ENCODE results near the gene MOV10L1. TPM values are rescaled to one million over a fixed set of nuclear protein-coding genes. Genes with fewer than 3 reads are reported as not detected.
"Not testable (repeated sequence)": the region's sequence is repeated elsewhere in the genome, so short reads cannot be mapped to it uniquely, and the experiment has no call there.

MOV10L1 gene
- total RNA-seq, 1 donor from 2014 or later, result 0.78 TPM

DNA sequence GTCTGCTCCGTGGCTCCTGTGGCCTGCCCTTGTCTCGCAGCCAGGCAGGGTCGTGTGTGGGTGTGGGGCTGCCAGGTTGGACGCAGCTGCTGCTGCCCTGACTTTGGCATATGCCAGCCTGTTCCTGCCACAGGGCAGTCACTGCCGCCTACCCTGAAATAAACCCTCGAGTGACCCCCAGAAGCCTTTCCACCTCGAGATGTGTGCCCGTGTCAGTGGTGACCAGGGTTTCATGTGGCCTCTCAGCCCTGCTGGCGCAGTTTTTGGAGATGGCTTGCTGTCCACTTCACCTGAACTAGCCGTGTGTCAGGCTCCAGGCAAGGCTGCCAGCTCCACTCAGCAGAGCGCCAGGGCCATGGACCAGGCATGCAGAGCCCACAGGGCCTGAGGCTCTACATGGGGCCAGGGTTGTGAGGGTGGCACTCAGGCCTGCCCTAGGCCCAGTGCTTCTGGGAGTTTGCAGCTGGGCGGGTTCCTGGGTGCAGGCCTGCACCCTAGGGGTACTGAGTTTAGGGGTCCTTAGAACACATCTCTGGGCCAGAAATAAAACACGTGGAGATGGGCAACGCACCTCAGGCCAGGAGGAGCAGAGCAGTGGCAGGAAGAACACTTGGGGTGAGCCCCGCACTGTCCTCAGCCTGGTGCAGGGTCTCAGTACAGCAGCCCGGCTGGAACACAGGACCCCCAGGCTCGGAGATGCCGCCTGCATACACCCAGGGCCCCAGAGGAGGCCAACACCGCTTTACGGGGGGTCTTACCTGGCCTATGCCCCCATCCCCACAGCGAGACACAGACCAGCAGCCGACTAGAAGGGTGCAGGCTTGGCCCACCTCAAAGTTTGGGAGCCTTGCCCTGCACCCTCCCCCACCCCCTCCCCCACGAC, 71.9 kb downstream of the MOV10L1 start:
- no peak for DNase-seq

GRCh38 chr22:50162391-50162956, 72.7 kb downstream of the MOV10L1 start:
- DNase-seq, result no peak

GRCh38 chr22:50165436-50166123, 75.8 kb downstream of the MOV10L1 start:
- DNase-seq, result no peak

DNA sequence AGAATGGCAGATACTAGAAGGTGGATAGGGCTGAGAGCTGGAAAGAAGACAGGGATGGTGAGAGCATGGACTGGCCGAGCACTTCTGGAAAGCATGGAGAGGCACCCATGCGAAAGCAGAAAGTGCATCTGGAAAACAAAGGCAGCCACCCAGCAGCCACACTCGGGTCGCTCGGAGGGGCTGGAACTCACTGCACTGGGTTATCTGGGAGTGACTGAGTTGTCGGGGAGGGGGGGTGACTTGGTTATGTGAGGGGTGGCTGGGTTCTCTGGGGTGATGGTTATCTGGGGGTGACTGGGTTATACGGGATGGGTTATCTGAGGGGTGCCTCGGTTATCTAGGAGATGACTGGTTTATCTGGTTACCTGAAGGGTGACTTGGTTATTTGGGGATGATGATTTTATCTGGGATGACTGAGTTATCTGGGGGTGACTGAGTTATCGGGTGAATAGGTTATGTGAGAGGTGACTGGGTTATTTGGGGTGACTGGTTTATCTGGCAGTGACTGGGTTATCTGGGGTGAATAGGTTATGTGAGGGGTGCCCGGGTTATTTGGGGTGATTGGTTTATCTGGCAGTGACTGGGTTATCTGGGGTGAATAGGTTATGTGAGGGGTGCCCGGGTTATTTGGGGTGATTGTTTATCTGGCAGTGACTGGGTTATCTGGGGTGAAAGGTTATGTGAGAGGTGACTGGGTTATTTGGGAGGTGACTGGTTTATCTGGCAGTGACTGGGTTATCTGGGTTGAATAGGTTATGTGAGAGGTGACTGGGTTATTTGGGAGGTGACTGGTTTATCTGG, 78.1 kb downstream of the MOV10L1 start:
- no peak for DNase-seq

- not testable (repeated sequence) for DNase-seq
These were observed 78.8 kb downstream of the MOV10L1 start for GRCh38 chr22:50168490-50169180.

DNA sequence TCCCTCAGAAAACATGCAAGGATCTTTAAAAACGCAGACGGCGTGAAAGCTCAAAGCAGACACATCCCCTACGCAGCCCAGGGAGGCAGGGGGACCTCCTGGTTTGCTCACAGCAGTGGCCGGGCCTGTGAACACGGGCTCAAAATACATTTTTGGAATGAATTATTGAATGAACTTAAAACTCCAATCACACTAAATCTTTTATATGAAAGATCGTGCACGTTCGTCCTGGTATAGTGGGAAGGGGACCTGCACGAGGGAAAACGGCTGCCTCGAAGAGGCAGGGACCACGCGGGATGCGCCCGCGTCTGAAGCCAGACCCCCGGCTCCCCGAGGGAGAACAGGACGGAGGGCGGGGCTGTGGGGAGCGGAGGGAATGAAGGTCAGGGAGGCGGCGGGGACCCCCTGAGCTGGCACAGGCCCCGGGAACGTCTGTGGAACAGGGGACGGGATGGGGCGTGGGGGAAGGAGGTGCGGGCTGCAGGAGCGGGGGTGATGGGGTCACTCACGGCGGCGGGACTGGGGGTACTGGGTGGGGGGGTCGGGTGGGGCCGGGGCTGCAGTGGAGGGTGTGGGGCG, 79.5 kb downstream of the MOV10L1 start:
- no peak for DNase-seq

GRCh38 chr22:50169774-50170341, 80.1 kb downstream of the MOV10L1 start:
- DNase-seq, result no peak

- no peak for DNase-seq
These were observed 80.9 kb downstream of the MOV10L1 start, which contains the start of gene PANX2 for GRCh38 chr22:50170453-50171318. Gene PANX2 (plus strand): TSS chr22:50170731. CDS start chr22:50170731, 0 bp downstream.

GRCh38 chr22:50171319-50171964, 81.6 kb downstream of the MOV10L1 start:
- no peak for DNase-seq

DNA sequence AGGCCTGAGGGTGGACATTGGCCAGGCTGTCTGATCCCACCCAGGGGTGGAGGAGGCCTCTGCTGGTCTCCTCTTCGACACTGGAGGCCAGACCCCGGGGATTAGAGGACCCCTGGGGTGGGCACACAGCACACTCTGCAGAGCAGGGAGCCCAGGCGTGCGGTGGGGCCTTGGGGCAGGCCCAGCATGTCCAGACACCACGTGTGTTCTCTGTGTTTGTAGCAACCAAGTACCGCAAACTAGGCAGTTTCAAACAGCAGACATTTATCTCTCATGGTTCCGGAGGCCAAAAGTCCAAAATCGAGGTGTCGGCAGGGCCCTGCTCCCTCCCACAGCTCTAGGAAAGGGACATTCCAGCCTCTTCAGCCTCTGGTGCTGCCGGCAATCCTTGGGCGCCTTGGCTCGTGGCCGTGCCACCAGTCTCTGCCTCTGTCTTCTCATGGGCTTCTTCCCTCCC, 82.2 kb downstream of the MOV10L1 start:
- no peak for DNase-seq

GRCh38 chr22:50173311-50173982, 83.6 kb downstream of the MOV10L1 start:
- no peak for DNase-seq

GRCh38 chr22:50173983-50174355, 84.2 kb downstream of the MOV10L1 start:
- no peak for DNase-seq

DNA sequence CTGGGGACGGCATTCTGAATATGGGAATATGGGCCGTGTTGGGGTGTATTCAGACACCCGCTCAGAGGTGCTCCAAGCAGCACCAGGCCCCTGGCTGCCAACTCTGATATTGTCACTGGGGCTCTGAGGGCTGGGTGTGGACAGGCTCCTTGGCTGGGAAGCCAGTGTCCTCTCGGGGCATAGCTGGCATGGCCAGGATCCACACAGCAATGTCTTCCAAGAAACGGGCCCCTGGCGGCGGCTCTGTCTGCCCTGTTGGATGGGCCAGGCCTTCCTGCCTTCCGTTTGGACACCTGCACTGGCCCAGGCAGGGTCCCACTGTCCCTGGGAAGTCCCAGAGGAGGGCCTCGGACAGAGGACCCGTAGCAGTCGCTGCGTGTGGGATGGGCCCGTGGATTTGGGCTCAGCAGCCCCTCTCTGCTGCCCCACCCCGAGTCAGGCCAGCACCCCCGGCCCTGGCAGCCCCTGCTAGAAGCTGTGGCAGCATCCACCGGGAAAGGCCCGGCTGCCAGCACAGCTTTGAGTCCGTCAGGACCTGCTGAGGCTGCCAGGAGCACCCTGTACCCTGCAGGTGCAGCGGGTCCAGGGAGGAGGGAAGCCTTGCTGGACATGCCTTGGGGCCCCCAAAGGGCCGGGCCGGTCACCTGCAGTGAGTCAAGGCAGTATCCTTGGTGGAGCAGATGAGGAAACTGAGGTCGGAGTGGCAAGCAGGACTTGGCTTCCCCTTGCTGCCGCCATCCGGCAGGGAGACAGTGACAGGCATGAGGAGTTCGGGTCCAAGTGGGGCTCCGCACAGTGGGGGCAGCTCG, 84.8 kb downstream of the MOV10L1 start:
- DNase-seq, result no peak

DNA sequence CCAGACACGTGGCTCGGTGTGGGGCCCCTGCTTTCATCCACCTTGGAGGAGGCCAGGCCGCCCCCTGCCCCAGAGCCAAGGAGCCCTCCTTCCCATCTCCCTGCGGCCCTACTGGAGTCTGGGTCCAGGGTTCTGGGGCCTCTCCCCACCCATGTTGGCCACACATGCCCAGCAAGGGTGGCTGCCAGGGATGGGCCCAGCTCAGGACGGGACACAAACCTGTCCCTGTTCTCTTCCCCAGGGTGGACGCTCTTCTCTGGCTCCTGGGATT, 85.3 kb downstream of the MOV10L1 start:
- no peak for DNase-seq

DNA sequence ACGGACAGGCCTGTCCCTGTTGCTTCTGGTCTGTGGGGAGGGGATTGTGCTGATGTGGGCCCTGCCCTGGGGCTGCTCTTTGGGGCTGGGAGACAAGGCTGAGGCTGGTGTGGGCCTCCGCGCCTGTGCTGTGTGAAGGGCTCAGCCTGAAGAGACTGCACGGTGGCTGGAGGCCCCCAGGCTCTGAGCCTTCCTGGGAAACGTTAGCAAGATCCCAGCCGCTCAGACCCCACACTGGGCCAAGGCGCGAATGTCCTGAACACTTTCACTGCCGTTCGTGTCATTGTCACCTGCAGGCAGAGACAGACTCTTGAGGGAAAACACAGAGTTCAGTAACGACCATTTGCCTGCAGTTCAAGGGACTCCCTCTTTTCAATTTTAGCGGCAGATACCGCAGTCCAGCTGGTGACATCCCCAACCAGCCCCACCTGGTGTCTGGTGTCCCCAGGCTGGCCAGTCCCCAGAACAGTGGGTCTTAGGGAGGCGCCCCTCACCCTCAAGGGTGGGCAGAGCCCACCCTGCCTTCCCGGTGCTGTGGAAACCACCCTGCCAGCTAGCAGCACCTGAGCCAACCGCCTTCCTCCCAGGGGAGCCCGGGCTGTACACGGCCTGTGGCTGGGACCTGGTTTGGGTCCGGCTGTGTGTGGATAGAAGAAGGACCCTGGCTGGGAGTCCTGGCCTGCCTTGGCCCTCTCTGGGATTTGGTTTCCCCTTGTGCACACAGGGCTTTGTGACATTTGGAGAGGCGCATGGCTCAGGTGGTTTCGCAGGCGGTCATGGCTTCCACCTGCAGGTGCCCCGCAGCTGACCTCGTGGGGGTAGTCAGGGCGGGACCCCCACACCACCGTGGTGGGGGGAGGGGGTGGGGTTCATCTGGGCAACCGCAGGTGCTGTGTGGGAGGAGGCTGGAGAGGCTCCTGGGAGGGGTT, 86.4 kb downstream of the MOV10L1 start:
- no peak for DNase-seq

DNA sequence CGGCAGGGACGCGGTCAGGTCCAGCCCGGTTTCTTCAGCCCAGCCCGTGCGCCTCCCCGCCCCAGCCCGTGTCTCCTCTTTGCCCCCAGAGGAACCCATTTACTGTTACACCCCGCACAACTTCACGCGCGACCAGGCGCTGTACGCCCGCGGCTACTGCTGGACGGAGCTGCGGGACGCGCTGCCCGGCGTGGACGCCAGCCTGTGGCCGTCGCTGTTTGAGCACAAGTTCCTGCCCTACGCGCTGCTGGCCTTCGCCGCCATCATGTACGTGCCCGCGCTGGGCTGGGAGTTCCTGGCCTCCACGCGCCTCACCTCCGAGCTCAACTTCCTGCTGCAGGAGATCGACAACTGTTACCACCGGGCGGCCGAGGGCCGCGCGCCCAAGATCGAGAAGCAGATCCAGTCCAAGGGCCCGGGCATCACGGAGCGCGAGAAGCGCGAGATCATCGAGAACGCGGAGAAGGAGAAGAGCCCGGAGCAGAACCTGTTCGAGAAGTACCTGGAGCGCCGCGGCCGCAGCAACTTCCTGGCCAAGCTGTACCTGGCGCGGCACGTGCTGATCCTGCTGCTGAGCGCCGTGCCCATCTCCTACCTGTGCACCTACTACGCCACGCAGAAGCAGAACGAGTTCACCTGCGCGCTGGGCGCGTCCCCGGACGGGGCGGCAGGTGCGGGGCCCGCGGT, 87.2 kb downstream of the MOV10L1 start:
- no peak for DNase-seq
